Measurements from ENCODE around the gene SLC35D1. TPM values are rescaled to one million over a fixed set of nuclear protein-coding genes. Genes with fewer than 3 reads are reported as not detected.

The SLC35D1 gene
- total RNA-seq, 1 donor from 2014 or later = 15.5 TPM

DNA sequence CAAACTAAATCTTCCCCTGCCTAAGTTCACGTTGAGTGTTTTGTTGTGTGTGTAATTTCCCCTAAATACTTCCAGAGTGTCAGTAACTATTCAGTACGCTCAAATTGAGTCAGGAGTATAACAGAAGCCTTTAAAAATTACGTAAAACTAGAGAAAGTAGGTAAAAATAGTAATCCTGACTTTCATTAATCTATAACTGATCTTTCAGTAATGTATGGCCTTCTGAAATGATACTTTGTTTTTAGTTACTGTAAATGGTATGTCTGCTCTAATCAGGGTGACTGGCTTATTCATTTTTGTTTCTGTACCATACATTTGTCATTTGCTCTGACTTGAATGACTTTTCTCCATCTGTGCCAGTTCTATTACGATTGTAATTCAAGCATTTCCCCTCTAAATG, 99.7 kb downstream of the SLC35D1 start:
- peak overlapping the region; percentile 3 for H3K27ac Mint-ChIP-seq
- no peak for DNase-seq (ENCODE audit: low spot score in 2 of 2, unreplicated experiment in 2 of 2)
- no peaks in the 10 kb centered on the region for H3K4me1 Mint-ChIP-seq
- no peaks in the 10 kb centered on the region for H3K27me3 Mint-ChIP-seq (ENCODE audit: low read depth)
- no peaks in the 10 kb centered on the region for H3K9me3 Mint-ChIP-seq
- H3K4me3 Mint-ChIP-seq = no peak overlapping the region
- peaks cover 45% of the 10 kb centered on the region for H3K36me3 Mint-ChIP-seq
- TF ChIP-seq, protein P1, sequence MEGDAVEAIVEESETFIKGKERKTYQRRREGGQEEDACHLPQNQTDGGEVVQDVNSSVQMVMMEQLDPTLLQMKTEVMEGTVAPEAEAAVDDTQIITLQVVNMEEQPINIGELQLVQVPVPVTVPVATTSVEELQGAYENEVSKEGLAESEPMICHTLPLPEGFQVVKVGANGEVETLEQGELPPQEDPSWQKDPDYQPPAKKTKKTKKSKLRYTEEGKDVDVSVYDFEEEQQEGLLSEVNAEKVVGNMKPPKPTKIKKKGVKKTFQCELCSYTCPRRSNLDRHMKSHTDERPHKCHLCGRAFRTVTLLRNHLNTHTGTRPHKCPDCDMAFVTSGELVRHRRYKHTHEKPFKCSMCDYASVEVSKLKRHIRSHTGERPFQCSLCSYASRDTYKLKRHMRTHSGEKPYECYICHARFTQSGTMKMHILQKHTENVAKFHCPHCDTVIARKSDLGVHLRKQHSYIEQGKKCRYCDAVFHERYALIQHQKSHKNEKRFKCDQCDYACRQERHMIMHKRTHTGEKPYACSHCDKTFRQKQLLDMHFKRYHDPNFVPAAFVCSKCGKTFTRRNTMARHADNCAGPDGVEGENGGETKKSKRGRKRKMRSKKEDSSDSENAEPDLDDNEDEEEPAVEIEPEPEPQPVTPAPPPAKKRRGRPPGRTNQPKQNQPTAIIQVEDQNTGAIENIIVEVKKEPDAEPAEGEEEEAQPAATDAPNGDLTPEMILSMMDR (IDR thresholded peaks at IDR 0.05; ENCODE audit: unreplicated experiment) = no peak

DNA sequence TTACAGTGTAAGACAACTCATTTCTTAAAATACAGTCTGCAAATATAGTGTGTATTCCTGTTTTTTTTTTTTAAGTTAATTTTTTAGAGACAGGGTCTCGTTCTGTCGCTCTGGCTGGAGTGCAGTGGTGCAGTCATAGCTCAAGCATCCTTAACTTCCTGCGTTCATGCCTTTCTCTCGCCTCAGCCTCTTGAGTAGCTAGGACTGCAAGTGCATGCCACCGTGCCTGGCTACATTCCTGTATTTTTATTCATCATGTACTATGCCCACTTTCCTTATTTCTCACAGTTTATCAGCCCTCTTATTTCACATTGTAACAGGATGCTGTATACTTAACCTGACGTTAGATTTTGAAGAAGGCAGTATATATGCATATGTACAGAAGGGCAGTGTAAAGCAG, 102.4 kb downstream of the SLC35D1 start:
- H3K27ac Mint-ChIP-seq = no peak overlapping the region
- H3K4me1 Mint-ChIP-seq = no peaks in the 10 kb centered on the region

More for the DNA sequence above, 102.4 kb downstream of the SLC35D1 start:
- H3K36me3 Mint-ChIP-seq = peaks cover 49% of the 10 kb centered on the region
- no peaks in the 10 kb centered on the region for H3K9me3 Mint-ChIP-seq
- H3K4me3 Mint-ChIP-seq = no peak overlapping the region
- TF ChIP-seq, protein P1 (IDR thresholded peaks at IDR 0.05; ENCODE audit: unreplicated experiment) = no peak
- no peak for DNase-seq (ENCODE audit: low spot score in 2 of 2, unreplicated experiment in 2 of 2)
- no peaks in the 10 kb centered on the region for H3K27me3 Mint-ChIP-seq (ENCODE audit: low read depth)

Other genes with a start within 250 kb of the SLC35D1 start
- 8.9 to 12.8 TPM (median 9.3 TPM) in 3 replicates for gene DNAI4, start 129.3 kb downstream of the SLC35D1 start, total RNA-seq
- 34.3 to 39.9 TPM (median 36.5 TPM) in 3 replicates for gene MIER1, start 129.2 kb downstream of the SLC35D1 start, total RNA-seq
- gene C1orf141, start 80.8 kb upstream of the SLC35D1 start, total RNA-seq = 0.22 to 0.23 TPM in 2 of 3 replicates, not detected in the other
- gene IL23R, start 112.3 kb upstream of the SLC35D1 start, total RNA-seq = 0.09 TPM in 1 of 3 replicates, not detected in the others

Measured in mesothelial cell of epicardium (in vitro differentiated cells).